Panc1 (cell line): ENCODE data around the gene PLCB1. TPM values are rescaled to one million over a fixed set of nuclear protein-coding genes. Genes with fewer than 3 reads are reported as not detected.

Experiments used
- ATAC-seq: fragments of 200-7000 bp; cut with Tn5 transposase; 2 replicates; pipeline ENCODE4 v1.9.1; 2020; ENCODE audit warnings: mild to moderate bottlenecking, moderate library complexity
- BruUV-seq: library from RNA; stranded (reverse); fragments of 400-500 nt; replicated peaks from 2 replicates; lab custom pipeline; 2021; lab: Mats Ljungman, UMichigan
- CTCF ChIA-PET: fragments of 300-600 bp; sonication (Branson Sonifier 250); formaldehyde crosslinking; loops from one replicate; lab custom pipeline; 2022; ENCODE audit warnings: antibody characterized with exemption; lab: Charles Lee
- POLR2A ChIA-PET: fragments of 300-600 bp; sonication (Branson Sonifier 250); formaldehyde crosslinking; loops from one replicate; lab custom pipeline; 2022; ENCODE audit warnings: antibody characterized with exemption; lab: Charles Lee
- DNase-seq: peaks from one replicate; pipeline ENCODE4 v3.0.0-alpha.2; 2010; ENCODE audit warnings: low read depth, low spot score
- H3K27ac ChIP-seq: 2 replicates; pipeline ENCODE4 v1.5.1; 2011; ENCODE audit warnings: mild to moderate bottlenecking, low read length, inconsistent platforms
- H3K27me3 ChIP-seq: fragments of 200-500 bp; sonication (Bioruptor generic); 2 replicates; pipeline ENCODE4 v1.6.0; 2014; ENCODE audit warnings: low read length, inconsistent platforms; ENCODE audit not compliant: control insufficient read depth, insufficient read depth
- H3K36me3 ChIP-seq: fragments of 200-500 bp; sonication (Bioruptor generic); 2 replicates; pipeline ENCODE4 v1.5.1; 2014; ENCODE audit warnings: inconsistent platforms, mild to moderate bottlenecking, low read length, moderate library complexity; ENCODE audit not compliant: control insufficient read depth, insufficient read depth
- H3K4me1 ChIP-seq: 2 replicates; pipeline ENCODE4 v1.5.1; 2011; ENCODE audit warnings: inconsistent platforms, mild to moderate bottlenecking, low read length, moderate library complexity; ENCODE audit not compliant: control insufficient read depth, insufficient read depth
- H3K4me3 ChIP-seq, 2 experiments: 2 replicates each; pipeline ENCODE4 v1.5.1; 2011 to 2012; ENCODE audit warnings: low read depth in 2 of 2, low read length in 2 of 2, mild to moderate bottlenecking in 2 of 2, inconsistent platforms in 1 of 2, moderate library complexity in 1 of 2
- H3K9me3 ChIP-seq: fragments of 200-500 bp; sonication (Bioruptor generic); 2 replicates; pipeline ENCODE4 v1.5.1; 2014; ENCODE audit warnings: low read depth, mild to moderate bottlenecking, inconsistent platforms, low read length, moderate library complexity; ENCODE audit not compliant: control insufficient read depth, insufficient read depth
- CTCF ChIP-seq: fragments of 450-650 bp; IDR thresholded peaks from 2 replicates; pipeline ENCODE4 v1.5.1; 2017; ENCODE audit warnings: mild to moderate bottlenecking
- POLR2AphosphoS5 ChIP-seq: IDR thresholded peaks from 2 replicates; pipeline ENCODE4 v1.6.1; 2012; ENCODE audit warnings: mild to moderate bottlenecking, low read depth, low read length, moderate library complexity
- SIN3A ChIP-seq: IDR thresholded peaks from 2 replicates; pipeline ENCODE4 v1.6.1; 2012; ENCODE audit warnings: low read depth, mild to moderate bottlenecking, low read length, moderate library complexity, borderline replicate concordance; ENCODE audit not compliant: insufficient read depth
- TCF7L2 ChIP-seq: IDR thresholded peaks from 2 replicates; pipeline ENCODE4 v1.6.1; 2011; ENCODE audit warnings: mild to moderate bottlenecking, low read depth, low read length, inconsistent platforms
- in situ Hi-C: cut with HindIII; loops from 2 replicates; pipeline ENCODE4 v1.10.0; 2016; ENCODE audit warnings: low sequenced_read_pairs, low pct_unique_long_range_greater_than_20kb
- intact Hi-C: fragments of 100-400 bp; cut with micrococcal nuclease; formaldehyde crosslinking; loops from one replicate; pipeline ENCODE4 v1.10.0; 2022; ENCODE audit not compliant: unreplicated experiment
- total RNA-seq: library from RNA; stranded (reverse); gene quantifications from one replicate; pipeline ENCODE4 v1.2.1, GENCODE V29; 2021; ENCODE audit not compliant: unreplicated experiment
- TF ChIP-seq, protein P1 (sequence below), 2 experiments: IDR thresholded peaks; 2 replicates each; pipeline ENCODE4 v1.6.1; 2011 to 2012; ENCODE audit warnings: low read depth in 2 of 2, control low read depth in 1 of 2, low read length in 1 of 2, mild to moderate bottlenecking in 1 of 2, moderate library complexity in 1 of 2; ENCODE audit not compliant: insufficient read depth in 1 of 2

Gene PLCB1
- total RNA-seq, 1 experiment from 2014 or later, result 0.59 TPM

DNA sequence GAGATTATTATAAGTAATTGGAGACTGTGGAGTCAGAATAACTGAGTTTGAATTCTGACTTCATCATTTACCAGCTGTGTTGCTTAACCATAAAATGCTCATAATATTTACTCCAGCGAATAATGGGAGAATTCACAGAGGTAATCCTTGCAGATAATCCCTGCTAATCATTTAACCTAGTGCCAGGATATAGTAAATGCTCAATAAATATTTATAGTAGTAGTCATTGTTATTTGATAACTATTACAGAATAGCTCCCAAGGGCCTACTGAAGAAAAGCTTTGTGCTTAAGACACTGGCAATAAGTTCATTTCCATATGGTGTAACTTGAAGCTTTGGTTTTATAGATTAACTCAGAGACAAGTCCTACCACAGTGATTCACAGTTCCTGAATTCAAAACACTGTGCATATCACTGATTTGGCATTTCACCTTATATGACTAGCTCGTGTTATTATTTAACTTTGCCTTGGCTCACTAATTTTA, 728.0 kb downstream of the PLCB1 start:
- no peak for DNase-seq
- BruUV-seq, result no TSS peak
- Histone ChIP-seq H3K27me3 (no peaks in the 10 kb centered on the region), H3K4me1 (no peaks in the 10 kb centered on the region), H3K27ac (no peak overlapping the region), H3K9me3 (no peaks in the 10 kb centered on the region), H3K4me3 (no peak overlapping the region), H3K36me3 (no peaks in the 10 kb centered on the region)
- TF ChIP-seq CTCF (no peak), SIN3A (no peak), TCF7L2 (no peak), POLR2AphosphoS5 (no peak)
- TF ChIP-seq, protein P1, sequence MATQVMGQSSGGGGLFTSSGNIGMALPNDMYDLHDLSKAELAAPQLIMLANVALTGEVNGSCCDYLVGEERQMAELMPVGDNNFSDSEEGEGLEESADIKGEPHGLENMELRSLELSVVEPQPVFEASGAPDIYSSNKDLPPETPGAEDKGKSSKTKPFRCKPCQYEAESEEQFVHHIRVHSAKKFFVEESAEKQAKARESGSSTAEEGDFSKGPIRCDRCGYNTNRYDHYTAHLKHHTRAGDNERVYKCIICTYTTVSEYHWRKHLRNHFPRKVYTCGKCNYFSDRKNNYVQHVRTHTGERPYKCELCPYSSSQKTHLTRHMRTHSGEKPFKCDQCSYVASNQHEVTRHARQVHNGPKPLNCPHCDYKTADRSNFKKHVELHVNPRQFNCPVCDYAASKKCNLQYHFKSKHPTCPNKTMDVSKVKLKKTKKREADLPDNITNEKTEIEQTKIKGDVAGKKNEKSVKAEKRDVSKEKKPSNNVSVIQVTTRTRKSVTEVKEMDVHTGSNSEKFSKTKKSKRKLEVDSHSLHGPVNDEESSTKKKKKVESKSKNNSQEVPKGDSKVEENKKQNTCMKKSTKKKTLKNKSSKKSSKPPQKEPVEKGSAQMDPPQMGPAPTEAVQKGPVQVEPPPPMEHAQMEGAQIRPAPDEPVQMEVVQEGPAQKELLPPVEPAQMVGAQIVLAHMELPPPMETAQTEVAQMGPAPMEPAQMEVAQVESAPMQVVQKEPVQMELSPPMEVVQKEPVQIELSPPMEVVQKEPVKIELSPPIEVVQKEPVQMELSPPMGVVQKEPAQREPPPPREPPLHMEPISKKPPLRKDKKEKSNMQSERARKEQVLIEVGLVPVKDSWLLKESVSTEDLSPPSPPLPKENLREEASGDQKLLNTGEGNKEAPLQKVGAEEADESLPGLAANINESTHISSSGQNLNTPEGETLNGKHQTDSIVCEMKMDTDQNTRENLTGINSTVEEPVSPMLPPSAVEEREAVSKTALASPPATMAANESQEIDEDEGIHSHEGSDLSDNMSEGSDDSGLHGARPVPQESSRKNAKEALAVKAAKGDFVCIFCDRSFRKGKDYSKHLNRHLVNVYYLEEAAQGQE (IDR thresholded peaks at IDR 0.05; ENCODE audit: insufficient read depth in 1 of 2, low read depth in 2 of 2, low read length in 1 of 2), result no peak
- POLR2A ChIA-PET, result no interaction called here
- intact Hi-C loops (no loop called here), in situ Hi-C loops (no loop called here)
- CTCF ChIA-PET, result no interaction called here
- no peak for ATAC-seq

GRCh38 chr20:8862092-8862491, 730.0 kb downstream of the PLCB1 start:
- CTCF ChIA-PET, result no interaction called here
- DNase-seq, result no peak

More at GRCh38 chr20:8862092-8862491, 730.0 kb downstream of the PLCB1 start:
- Histone ChIP-seq H3K27me3 (no peaks in the 10 kb centered on the region), H3K27ac (no peak overlapping the region), H3K4me3 (no peak overlapping the region), H3K9me3 (no peaks in the 10 kb centered on the region), H3K4me1 (no peaks in the 10 kb centered on the region), H3K36me3 (no peaks in the 10 kb centered on the region)
- POLR2A ChIA-PET, result no interaction called here
- in situ Hi-C loops (no loop called here), intact Hi-C loops (no loop called here)
- ATAC-seq, result no peak
- TF ChIP-seq POLR2AphosphoS5, result no peak
- no peak for TF ChIP-seq SIN3A
- TF ChIP-seq, protein P1 (IDR thresholded peaks at IDR 0.05; ENCODE audit: insufficient read depth in 1 of 2, low read depth in 2 of 2, low read length in 1 of 2), result no peak
- TF ChIP-seq TCF7L2, result no peak
- no peak for TF ChIP-seq CTCF
- no TSS peak for BruUV-seq
